Hematopoietic multipotent progenitor cell treated with erythropoietin and hydrocortisone succinate and interleukin-3 and kit ligand, for 15 days (in vitro differentiated cells): ENCODE measurements around the gene RYR3.

Experiments
- DNase-seq: peaks from one replicate; pipeline ENCODE4 v3.0.0-alpha.2; 2015; ENCODE audit warnings: low spot score

The RYR3 gene

DNA sequence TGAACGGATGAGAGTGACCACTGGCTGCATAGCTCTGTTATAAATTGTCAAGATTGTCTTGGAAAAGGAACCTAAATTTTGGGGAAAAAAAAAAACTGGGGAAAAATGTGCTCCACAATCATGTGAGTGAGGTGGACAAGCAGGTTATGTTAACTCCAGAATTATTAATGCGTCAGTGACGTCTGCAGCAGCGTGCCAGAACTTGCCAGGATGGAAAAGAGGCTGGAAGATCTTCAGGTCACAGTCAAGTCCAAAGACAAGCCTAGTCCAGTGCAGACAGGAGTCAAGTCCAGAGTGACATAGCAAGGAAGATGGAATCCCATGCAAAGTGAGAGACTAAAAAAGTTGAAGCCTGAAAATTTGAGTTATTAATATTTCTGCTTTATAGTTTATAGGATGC lies 140.6 kb downstream of the RYR3 start:
- DNase-seq = no peak

DNA sequence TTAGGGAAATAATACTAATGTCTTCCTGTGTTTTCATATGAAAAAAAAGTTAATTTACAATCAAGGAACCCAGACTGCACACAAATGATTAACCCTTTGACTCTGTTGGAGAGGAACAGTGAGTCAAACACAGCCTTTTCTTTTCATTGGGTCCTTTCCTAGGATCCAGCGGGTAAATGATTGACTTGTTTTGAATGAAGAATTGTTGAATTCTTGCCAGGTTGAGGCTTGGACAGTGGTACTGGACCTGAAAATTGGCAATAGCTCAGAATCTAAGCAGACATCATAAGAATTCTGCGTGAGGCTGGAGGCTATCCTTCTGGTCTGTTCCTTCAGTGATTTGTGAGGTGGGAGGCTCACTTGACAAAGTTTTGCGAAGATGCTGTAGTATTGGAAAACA lies 143.0 kb downstream of the RYR3 start:
- no peak for DNase-seq

DNA sequence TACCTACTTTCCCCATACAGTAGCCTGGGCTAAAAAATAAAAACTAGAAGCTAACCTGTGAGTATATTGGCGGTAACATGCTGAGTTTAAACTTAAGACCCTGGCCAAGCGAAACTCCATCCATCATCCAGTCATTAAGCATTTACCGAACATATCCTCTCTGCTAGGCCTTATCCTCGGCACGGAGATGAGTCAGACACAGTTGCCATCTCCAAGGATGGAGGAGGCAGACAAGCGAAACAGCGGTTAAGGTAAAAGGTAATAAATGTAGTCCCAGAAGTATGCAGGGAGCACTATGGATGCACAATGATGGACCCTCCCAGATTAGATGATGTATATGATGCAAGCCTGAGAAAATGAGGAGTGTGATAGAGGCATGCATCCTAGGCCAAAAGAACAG lies 143.6 kb downstream of the RYR3 start:
- no peak for DNase-seq

DNA sequence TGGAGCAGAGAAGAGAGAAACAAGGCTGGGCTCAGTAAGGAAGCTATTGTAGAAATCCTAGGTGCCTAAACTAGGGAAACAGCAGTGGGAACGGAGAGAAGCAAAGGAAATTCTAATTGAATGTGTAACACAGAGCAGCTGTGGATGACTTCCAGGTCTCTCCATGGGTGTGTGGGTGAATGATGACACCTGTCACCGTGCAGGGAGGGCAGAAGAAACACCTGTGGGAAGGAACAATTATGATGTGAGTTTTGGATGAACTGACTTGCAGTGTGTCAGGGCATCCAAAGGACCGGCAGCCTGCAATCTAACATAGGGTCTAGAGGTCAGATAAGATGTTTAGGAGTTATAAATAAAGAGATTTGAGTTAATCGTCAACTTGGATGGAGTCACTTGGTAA lies 144.2 kb downstream of the RYR3 start:
- no peak for DNase-seq

DNA sequence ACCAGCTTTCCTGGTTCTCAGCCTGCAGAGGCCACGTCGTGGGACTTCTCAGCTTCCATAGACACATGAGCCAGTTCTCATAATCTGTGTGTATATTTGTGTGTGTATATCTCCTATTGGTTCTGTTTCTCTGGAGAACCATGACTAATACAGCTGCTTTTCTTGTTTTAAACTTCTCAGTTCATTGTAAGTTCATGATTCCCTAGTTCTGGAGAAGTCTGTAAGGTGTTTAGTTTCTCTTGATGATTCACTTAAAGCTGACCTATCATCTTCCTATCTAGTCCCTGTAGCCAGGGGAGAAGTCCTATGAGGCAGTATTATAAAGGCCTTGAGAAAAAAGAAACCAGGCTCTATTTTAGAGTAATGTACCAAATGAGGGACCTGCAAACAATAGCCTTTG lies 147.7 kb downstream of the RYR3 start:
- no peak for DNase-seq

DNA sequence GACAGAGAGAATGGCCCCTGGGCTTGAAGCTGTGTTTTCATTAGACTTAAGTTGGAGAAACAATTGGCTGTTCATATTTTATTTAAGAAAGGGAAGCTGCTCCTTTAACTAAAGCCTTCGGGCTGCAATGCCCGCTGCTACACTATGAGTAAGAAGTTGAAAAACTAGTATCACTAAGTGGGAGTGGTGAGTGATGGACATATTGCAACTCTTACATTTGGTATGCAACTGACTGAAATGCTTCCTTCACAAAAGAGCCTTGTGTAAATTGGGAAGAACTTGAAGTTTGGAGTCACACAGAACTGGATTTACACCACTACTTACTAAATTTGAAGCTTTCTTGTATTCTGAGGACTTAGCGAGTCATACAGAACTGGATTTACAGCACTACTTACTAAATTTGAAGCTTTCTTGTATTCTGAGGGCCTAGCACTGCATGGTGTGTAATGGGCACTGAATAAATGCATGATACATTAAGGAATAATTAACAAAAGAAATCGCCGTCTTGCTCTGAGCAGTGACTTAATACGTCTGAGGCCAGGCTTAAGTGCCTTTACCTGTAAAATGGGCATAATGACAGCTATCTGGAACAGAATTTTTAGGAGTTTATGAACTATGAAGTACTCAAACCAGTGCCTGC lies 149.5 kb downstream of the RYR3 start:
- DNase-seq = no peak

DNA sequence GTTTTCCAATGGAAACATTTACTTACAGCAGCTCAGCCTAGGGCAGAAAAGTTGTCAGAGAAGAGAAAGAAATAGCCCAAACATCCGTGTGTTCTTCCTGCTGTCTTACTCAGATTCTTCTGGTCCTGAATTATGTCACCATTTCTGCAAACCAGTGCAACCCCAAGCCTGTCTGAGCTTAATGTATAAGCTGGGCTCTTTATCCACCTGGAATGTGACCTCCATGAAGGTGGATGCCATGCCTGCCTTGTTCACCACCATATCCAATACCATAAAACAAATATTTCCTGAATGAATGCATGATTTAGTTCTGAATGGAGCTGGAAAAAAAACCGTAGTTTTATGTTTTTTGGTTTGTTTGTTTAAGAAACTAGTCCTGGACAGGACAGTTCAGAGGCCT lies 150.9 kb downstream of the RYR3 start:
- no peak for DNase-seq

DNA sequence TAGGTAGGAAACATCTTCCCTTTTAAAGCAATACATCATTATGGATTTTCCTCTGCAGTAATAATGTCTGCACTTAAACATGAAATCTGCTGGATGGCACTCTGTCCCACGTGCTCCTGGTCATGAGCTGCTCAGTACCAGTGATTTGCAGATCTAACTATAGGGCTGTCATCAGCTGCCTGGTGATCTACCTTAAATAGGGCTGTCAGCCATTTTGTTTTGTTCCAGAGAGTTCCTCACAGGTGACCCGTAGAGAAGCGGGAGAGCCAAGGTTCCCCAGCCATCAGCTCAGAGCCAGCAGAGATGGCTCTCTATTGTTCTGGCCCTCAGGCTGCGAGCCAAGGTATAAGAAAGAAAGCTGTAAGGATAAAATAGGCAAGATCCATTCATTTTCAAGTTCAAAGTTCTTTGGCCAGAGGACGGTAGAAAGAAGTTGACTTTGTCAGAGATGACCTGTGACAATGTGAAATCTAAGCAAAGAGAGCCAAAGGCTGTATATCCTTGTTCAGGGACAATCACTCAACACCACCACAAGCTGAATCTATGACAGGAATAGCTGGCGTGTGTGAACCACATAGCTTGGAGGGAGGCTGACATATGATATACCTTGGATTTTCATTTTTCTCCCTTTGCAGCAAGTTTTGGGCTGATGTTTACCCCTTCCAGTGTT lies 156.5 kb downstream of the RYR3 start:
- no peak for DNase-seq

DNA sequence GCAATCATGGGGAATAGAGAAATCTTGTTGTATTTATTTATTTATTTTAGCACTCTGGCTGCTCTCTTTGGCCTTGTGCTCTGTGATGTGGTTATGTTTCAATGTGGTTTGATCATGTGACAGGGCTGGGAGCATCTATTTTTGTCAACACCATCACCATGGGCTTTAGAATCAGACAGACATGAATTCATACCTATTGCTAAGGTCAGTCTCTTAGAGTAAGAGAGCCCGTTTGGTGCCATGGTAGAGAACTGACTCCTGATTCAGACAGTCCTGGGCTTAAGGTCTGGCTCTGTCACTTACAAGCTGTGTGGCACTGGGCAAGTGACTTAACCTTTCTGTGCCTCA lies 157.0 kb downstream of the RYR3 start:
- no peak for DNase-seq

DNA sequence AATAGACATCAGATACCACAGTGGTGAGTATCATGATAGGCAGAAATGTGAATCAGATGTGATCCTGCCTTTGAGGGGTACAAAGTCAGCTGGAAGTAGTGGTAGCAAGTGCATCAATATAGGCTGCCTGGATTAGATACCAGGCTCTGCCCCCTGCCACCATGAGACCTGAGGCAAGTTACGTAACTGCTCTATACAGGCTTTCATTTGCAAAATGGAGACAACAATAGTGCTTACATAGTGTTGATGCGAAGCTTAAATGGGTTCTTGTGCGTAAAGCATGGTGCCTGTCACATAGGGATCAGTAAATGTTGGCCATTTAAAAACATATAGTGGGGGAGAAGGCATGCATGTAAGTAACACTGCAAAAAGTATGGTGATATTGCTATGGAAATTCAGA lies 158.0 kb downstream of the RYR3 start:
- DNase-seq = no peak

DNA sequence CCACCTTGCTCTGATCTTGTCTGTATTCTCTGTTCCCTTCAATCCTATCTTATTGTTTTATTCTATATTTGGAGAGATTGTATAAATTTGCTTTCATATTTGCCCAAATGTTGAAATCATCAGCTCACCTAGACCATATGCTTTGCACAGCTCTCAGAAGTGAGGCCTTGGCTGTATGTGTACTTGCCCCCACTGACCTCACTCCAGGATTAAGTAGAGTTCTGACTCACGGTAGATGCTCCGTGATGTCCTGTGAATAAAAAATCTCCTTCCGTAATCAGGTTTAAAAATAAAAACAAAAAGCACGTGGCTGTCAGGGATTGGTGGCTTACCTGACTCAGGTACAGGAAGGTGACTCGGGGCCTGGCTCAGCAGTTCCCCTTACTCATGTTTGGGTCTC lies 162.2 kb downstream of the RYR3 start:
- no peak for DNase-seq

DNA sequence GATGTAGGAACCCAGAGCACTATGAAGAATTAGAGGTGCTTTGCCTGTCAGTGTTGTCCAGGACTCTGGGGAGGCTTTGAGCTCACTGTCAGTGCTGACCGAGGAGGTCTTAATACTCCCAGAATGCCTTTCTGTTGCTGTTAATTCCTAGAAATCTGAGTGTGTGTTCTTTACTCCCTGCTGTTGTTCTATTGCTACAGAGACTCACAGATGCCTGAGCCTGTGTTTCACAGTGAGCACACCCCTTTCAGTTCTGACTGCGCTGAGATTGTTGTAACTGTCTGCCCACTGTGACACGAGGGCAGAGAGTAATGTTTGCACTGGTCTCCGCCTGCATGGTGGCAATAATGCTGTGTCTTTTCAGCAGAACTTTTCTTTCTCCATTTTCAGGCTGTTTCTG lies 162.9 kb downstream of the RYR3 start:
- no peak for DNase-seq

DNA sequence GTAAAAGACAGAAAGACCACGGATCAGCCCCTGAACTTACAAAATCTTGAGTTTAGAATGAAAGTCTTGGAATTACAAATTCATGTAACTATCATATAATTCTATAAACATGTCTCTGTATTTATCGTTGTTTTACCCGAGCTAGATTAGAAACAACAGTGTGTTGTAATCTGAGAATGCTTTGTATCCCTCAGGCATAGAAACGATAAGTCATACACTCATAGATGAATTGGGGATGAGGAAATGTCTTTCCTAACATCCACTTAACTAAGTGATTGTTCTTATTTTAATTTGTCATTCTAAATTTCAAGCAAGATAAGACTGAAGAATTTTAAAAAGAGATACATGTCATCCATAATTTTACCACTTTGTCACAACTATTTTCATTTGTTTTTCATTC lies 165.3 kb downstream of the RYR3 start:
- DNase-seq = no peak

DNA sequence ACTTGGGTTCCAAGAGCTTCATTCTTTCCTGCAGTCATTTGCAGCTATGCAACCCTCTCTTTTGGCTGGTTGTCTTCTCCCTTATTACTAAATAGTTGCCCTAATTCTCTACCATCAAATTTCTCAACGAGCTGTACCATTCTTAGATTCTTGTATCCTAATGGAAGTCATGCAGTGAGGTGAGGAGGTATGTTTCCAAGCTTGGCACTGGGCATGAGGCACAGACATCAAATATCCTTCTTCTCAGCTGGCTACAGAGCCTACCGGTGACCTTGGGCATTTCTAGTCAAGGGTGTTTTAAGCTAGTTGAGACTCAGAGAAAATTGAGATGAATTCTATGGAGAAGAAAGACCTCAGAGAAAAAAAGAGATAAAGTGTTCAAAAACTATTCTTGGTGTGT lies 166.1 kb downstream of the RYR3 start:
- DNase-seq = no peak

DNA sequence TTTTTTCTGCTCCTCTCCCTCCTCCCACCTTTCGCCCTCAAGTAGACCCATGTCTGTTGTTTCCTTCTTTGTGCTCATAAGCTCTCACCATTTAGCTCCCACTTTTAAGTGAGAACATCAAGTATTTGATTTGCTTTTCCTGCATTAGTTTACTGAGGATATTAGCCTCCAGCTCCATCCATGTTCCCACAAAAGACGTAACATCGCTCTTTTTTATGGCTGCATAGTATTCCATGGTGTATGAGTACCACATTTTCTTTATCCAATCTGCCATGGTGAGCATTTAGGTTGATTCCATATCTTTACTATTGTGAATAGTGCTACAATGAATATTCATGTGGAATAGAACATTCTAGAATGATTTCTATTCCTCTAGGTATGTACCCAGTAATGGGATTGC lies 178.6 kb downstream of the RYR3 start:
- no peak for DNase-seq

DNA sequence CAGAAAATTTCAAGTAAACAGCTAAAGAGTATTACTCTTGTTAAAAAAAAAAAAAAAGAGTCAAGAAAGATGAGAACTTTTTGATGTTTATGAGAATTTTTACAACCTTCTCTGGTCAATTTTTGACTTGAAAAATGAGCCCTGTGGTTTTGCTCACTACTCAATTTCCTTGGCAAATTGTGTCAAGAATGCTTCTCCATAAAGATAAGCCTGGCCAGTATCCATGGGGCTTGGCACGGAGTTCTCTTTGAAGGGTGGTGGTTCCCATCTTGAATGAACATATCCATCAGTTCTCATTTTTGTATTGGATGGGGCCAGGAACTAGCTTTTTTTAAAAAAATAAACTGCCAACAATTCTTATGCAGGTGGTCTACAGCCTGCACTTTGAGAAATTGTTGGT lies 179.9 kb downstream of the RYR3 start:
- no peak for DNase-seq

DNA sequence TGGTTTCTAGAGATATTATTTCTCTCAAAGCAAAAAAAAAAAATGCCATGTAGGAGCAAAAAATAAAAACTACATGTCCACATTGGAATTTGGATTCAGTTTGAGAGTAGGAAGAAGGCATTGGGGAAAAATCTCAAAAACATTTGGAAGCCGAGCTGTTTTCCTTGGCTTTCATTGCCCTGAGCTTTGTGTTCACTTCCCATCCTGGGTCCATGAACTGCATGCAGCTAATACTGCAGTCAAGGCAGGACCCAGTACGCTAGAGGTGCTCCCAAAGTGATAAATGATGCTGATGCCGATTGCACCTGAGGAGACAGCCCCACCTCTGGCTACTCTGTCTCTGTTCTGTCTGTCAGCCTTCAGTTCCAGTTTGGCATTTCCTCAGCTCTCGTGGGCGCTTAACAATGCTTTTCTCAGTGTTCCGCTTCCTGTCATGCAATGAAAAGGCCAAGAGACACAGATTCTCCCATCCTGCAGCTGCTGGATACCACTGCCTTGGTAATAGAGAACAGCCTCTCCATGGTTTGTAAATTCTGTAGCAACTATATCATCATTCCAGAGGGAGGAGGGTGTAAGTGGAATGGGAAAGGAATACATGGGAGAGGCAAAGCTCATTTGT lies 181.8 kb downstream of the RYR3 start:
- DNase-seq = no peak

DNA sequence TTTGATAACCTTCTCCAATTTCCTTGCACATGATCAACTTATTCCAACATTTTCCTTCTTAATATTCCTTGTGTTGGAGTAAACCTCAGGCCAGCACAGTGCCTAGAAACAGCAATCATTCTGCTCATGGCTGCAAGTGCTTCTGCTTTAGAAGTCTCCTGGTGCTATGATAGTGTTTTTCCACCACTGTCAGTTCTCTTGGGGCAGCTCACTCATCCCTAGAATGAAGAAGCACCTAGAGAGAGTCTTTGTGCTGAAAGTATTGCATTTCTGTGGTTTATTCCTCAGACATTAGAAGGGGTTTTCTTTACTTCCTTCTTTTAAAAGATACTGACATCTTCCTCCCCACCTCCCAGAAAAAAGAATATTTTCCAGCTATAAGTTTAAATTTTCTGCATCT lies 183.5 kb downstream of the RYR3 start:
- no peak for DNase-seq

DNA sequence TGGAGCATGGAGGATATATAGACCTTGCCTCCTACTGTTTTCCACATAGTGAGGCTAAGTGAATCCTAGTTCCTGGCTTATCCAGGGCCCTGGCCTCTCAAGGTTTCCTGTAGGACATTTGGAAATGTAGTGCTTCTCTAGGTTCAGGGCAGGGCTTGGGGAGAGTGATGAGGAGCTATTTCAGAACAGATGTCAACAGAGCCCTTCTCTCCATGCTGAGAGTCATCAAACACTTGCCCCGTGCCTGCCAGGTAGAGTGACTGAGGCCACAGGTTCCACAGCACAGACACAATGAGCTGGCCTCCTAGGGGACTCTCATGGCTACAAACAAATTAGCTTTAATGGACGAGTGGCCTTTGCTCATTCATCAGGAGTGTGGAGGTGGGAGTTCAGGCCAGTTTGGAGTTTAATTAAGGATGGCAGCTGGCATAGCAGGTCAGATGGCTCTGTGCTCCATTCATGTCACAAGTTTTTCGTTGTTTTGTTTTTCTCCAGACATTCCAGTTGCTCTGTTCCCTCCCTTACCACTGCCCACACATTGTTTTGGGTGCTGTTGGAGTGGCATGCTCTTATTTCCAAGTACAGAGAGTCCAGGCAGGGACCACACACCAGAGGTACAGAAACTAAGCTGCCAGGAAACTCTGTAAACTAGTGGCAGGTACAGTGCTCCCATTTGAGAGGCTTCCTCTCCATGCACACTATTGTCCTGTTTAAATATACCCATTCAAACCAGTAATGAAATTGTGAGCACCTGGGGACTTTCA lies 189.8 kb downstream of the RYR3 start:
- DNase-seq = no peak

DNA sequence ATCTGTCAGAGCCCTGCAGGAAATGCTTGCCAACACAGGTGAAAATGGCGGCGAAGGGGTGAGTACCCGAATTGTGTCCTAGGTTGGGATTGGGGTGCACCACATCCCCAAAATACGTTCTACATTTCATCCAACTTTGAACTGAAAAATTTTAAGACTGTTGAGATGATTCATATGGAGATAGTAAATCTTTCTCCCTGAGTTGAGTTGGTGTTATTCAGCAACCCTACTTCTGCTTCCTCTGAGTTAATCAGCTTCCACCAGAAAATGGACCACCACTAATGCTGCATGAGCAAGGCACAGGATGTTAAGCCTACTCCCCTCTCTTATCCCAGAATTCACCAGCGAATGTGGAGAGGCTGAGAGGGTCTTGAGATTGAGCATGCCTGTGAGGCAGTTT lies 192.9 kb downstream of the RYR3 start:
- DNase-seq = no peak

DNA sequence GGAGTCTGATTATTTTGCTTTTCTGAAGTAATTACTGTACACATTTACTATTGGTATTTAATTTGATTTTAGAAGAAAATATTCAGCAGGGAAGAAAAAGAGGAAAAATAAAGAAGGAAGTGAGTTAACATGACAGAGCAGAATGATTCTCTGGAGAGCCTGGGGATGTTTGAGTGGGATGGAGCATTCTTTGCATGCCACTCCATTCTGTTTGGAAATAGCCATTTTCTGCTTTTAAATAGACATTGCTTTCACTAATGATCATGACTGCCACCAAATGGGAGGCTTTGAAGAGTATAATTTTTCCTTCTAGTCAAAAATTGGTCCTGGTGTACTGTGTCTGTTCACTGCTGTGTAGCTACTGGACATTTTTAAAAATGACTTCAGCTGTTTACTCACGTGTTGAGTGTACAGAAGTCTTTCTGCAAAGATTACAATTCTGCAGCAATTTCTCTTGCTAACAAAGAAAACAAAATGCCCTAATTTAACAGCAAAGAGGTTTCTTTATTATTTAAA lies 196.1 kb downstream of the RYR3 start:
- DNase-seq = no peak

DNA sequence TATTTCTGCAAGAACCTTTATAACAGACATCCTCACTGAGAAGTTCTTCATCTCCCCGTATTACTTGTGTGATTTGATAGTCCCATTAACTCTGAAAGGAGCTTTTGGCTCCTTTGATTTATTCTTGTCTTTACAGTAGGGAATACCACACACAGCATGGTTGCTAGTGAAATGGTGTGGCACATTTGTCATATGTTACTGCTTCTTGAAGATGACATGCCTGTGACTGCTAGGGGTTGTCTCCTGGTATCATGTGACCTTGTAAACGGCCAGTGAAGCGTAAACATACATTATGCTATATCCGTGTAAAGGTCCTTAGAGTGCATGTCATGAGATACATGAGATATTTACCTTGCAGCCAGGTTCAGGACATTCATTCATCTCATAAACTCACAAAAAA lies 197.9 kb downstream of the RYR3 start:
- DNase-seq = no peak

DNA sequence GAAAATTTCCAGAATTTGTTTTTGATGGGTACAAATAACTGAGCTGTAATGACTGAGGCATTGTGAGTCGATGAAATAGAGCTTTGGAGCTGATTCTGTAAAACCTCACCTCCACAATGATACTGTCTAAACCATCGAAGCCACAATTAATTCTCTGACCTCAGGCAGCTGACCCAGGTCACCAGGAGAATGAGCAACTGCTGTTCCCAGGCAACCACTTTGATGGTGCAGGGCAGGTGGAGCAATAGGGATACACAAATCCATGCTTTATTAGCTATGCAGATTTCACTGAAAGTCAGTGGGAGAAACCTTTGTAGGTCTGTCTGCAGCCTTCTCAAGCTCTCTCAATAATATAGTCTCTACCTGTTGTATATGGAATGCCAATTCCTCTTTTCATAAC lies 204.4 kb downstream of the RYR3 start:
- DNase-seq = no peak
